Measurements from ENCODE around the gene MGLL. TPM values are rescaled to one million over a fixed set of nuclear protein-coding genes. Genes with fewer than 3 reads are reported as not detected.
A peak's percentile ranks its signal among the peaks of the same experiment; 100 is the strongest.

The MGLL gene
- total RNA-seq, 2 experiments from 2014 or later: 1.5 to 1.7 TPM

GRCh38 chr3:127672429-127673190 is 149.7 kb downstream of the MGLL start, which contains the start of gene ABTB1:
ABTB1 (plus strand) TSS chr3:127672952; CDS start chr3:127673026, 74 bp downstream.
- Mint-ChIP-seq H3K4me1 (peaks cover 30% of the 10 kb centered on the region), H3K27ac (peak within 1 kb of the TSS; percentile 94), H3K4me3 (peak within 1 kb of the TSS; percentile 88), H3K27me3 (no peaks in the 10 kb centered on the region), H3K9me3 (no peaks in the 10 kb centered on the region), H3K36me3 (ENCODE audit: low read depth) (peaks cover 2% of the 10 kb centered on the region)
- ChIA-PET CTCF (interaction anchor here (1.0 to 1.1 kb wide), 2 partner anchors 22 to 98 kb away, joined by 5 read pairs; no protein-coding TSS in a partner anchor), POLR2A (interaction anchor here (0.6 to 3.8 kb wide), 17 partner anchors 11 to 1490 kb away, joined by 3 to 43 read pairs (median 4); partner anchors contain the start of genes MCM2, SEC61A1 and TPRA1)
- peak; percentile 89 for DNase-seq

- Mint-ChIP-seq H3K27ac (peak overlapping the region; percentile 94), H3K36me3 (ENCODE audit: low read depth) (peaks cover 2% of the 10 kb centered on the region), H3K4me3 (peak overlapping the region; percentile 88), H3K27me3 (no peaks in the 10 kb centered on the region), H3K9me3 (no peaks in the 10 kb centered on the region), H3K4me1 (peaks cover 30% of the 10 kb centered on the region)
- DNase-seq: peak; percentile 35
- ChIA-PET POLR2A (interaction anchor here (0.9 to 3.8 kb wide), 15 partner anchors 10 to 452 kb away, joined by 3 to 43 read pairs (median 5); partner anchors contain the start of genes MCM2, RUVBL1, SEC61A1 and TPRA1), CTCF (interaction anchor here (1.0 to 1.1 kb wide), 2 partner anchors 23 to 97 kb away, joined by 5 read pairs; no protein-coding TSS in a partner anchor)
These were observed 150.5 kb downstream of the MGLL start for GRCh38 chr3:127671523-127672428.

GRCh38 chr3:127670761-127671522 is 151.4 kb downstream of the MGLL start:
- Mint-ChIP-seq H3K27ac (peak overlapping the region; percentile 29), H3K9me3 (no peaks in the 10 kb centered on the region), H3K4me3 (peak overlapping the region; percentile 88), H3K36me3 (ENCODE audit: low read depth) (peaks cover 2% of the 10 kb centered on the region), H3K4me1 (peaks cover 27% of the 10 kb centered on the region), H3K27me3 (no peaks in the 10 kb centered on the region)
- CTCF ChIA-PET: no interaction called here
- POLR2A ChIA-PET: interaction anchor here (1.1 to 3.8 kb wide), 6 partner anchors 9 to 453 kb away, joined by 3 to 43 read pairs (median 6); partner anchors contain the start of genes MCM2 and RUVBL1
- no peak for DNase-seq

DNA sequence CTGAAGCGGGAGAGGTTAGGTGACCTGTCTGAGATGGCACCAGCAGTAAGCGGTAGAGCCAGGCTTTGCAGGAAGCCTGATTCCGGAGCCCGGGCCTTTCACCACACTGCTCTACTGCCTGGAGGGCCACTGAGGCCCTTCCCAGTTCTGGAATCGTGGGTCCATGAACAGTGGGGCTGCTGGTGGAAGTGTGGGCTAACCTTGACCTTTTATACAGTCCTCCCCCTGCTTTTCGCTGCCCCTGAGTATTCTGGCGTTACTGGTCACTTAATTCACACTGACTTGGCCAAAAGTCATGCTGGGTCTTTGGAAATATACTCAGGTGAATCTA is 152.1 kb downstream of the MGLL start:
- peaks cover 24% of the 10 kb centered on the region for H3K4me1 Mint-ChIP-seq
- CTCF ChIA-PET: no interaction called here
- POLR2A ChIA-PET: interaction anchor here (2.5 to 3.8 kb wide), 2 partner anchors 8 to 71 kb away, joined by 16 to 43 read pairs; partner anchors contain the start of gene MCM2
- DNase-seq: no peak
- peaks cover 2% of the 10 kb centered on the region for H3K36me3 Mint-ChIP-seq (ENCODE audit: low read depth)
- no peak overlapping the region for H3K27ac Mint-ChIP-seq
- no peak overlapping the region for H3K4me3 Mint-ChIP-seq
- no peaks in the 10 kb centered on the region for H3K9me3 Mint-ChIP-seq
- H3K27me3 Mint-ChIP-seq: peaks cover 2% of the 10 kb centered on the region

DNA sequence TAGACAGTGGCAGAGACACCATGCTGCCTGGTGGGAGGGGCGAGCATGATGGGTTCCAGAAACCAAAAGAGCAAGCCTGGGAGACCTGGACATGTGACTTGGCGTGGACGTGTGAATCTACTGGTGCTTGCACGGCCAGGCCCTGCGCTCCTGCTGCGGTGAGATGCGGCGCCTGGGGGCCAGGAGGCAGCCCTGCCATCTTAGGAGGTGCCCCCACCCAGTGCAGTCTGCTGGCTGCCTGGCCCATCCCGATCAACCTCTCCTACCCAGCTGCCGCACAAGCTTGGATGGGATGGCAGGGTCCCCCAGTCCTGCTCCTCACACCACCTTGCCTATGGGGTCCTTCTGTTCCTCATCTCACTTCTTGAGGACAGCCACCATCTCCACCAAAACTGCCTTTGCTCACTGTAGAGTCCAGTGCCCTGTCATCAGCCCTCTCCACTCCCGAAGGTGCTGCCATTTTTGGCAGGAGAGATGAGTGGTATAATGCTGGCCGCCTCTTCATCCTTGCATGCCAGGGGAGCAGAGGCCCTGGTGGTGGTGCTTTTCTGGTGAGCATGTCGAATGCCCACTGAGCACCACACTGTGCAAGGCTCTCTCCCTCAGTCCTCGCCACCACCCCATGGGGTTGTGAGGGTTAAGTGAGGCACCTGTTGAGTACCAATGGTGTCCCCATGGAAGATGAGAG is 152.6 kb downstream of the MGLL start:
- Mint-ChIP-seq H3K27me3 (peaks cover 2% of the 10 kb centered on the region), H3K4me3 (no peak overlapping the region), H3K9me3 (no peaks in the 10 kb centered on the region), H3K4me1 (peaks cover 20% of the 10 kb centered on the region), H3K36me3 (ENCODE audit: low read depth) (peaks cover 2% of the 10 kb centered on the region), H3K27ac (no peak overlapping the region)
- CTCF ChIA-PET: no interaction called here
- POLR2A ChIA-PET: interaction anchor here (3.8 kb wide), 1 partner anchor 71 kb away, joined by 43 read pairs; the partner anchor contains the start of gene MCM2
- no peak for DNase-seq

DNA sequence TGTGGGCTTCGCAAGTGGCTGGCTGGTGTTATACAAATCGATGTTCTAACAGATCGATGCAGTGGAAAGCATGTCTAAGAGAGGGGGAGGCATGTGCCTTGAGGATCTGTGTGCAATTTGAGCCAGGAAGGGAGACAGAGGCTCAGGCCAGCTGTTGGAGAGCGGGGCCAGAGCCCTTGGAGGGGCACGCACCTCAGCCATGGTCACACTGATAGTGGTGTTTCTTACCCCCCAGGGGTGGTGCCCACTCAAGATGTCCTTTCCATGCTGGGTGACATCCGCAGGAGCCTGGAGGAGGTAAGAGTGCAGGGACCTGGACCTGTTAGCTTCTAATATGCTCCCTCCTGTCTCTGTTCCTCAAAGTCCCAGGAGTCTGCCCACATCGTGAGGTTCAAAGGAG is 153.4 kb downstream of the MGLL start:
- Mint-ChIP-seq H3K27ac (no peak overlapping the region), H3K36me3 (ENCODE audit: low read depth) (peaks cover 2% of the 10 kb centered on the region), H3K4me3 (no peak overlapping the region), H3K4me1 (peaks cover 13% of the 10 kb centered on the region), H3K9me3 (no peaks in the 10 kb centered on the region), H3K27me3 (peaks cover 2% of the 10 kb centered on the region)
- DNase-seq: no peak
- CTCF ChIA-PET: interaction anchor here (0.6 kb wide), 1 partner anchor 70 kb away, joined by 3 read pairs; no protein-coding TSS in a partner anchor
- POLR2A ChIA-PET: no interaction called here

GRCh38 chr3:127667119-127667681 is 155.1 kb downstream of the MGLL start:
- ChIA-PET POLR2A (no interaction called here), CTCF (no interaction called here)
- Mint-ChIP-seq H3K4me3 (no peak overlapping the region), H3K27me3 (peaks cover 2% of the 10 kb centered on the region), H3K27ac (no peak overlapping the region), H3K36me3 (ENCODE audit: low read depth) (peaks cover 2% of the 10 kb centered on the region), H3K9me3 (no peaks in the 10 kb centered on the region), H3K4me1 (peaks cover 7% of the 10 kb centered on the region)
- DNase-seq: peak; percentile 11

DNA sequence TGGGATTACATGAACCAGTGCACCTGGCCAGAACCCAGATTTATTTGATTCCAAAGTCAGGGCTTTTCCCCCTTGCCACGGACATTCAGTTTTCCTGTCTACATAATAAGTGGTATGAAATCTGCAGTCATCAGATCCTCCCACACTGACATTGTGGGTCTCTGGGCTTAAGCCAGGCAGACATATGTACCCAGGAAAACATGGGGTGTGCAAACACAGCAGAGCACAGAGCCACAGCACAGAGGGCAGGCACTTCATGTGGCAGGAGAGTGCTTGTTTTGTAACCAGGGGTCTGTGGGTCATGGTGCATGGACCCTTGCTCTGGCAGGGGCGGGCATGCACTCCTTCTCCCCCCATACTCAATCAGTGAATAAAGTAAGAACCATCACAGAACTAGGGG is 155.6 kb downstream of the MGLL start:
- DNase-seq: peak; percentile 9
- ChIA-PET POLR2A (no interaction called here), CTCF (no interaction called here)
- Mint-ChIP-seq H3K27ac (no peak overlapping the region), H3K27me3 (peaks cover 2% of the 10 kb centered on the region), H3K4me1 (peaks cover 6% of the 10 kb centered on the region), H3K4me3 (no peak overlapping the region), H3K9me3 (no peaks in the 10 kb centered on the region), H3K36me3 (ENCODE audit: low read depth) (no peaks in the 10 kb centered on the region)

GRCh38 chr3:127665586-127665985 is 156.7 kb downstream of the MGLL start:
- CTCF ChIA-PET: no interaction called here
- Mint-ChIP-seq H3K4me1 (no peaks in the 10 kb centered on the region), H3K4me3 (no peak overlapping the region), H3K27me3 (peaks cover 2% of the 10 kb centered on the region), H3K9me3 (no peaks in the 10 kb centered on the region), H3K27ac (no peak overlapping the region), H3K36me3 (ENCODE audit: low read depth) (no peaks in the 10 kb centered on the region)
- POLR2A ChIA-PET: no interaction called here
- DNase-seq: peak; percentile 5

GRCh38 chr3:127665165-127665564 is 157.2 kb downstream of the MGLL start:
- POLR2A ChIA-PET: no interaction called here
- peaks cover 2% of the 10 kb centered on the region for H3K27me3 Mint-ChIP-seq
- no peak for DNase-seq
- H3K27ac Mint-ChIP-seq: no peak overlapping the region
- no peak overlapping the region for H3K4me3 Mint-ChIP-seq
- no peaks in the 10 kb centered on the region for H3K9me3 Mint-ChIP-seq
- CTCF ChIA-PET: no interaction called here
- H3K36me3 Mint-ChIP-seq (ENCODE audit: low read depth): no peaks in the 10 kb centered on the region
- no peaks in the 10 kb centered on the region for H3K4me1 Mint-ChIP-seq

DNA sequence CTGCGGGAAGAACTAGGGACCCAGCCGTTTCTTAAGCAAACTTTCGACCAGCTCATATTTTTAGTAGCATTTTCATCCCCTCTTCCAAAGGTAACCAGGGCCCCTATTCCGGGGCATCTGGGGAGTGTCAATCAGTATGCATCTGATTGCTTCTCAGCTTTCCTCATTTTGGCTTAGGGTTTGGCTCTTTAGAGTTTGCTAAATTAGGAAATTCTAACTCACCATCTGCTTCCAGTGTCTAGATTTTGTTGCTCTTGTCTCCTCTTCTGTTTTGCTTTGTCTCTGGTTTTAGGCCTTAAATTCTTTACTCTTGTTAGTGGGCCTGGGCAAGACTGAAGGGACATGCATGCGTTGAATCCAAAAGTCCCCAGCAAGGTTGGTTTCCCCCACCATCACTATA is 159.2 kb downstream of the MGLL start:
- no peak overlapping the region for H3K27ac Mint-ChIP-seq
- no peaks in the 10 kb centered on the region for H3K36me3 Mint-ChIP-seq (ENCODE audit: low read depth)
- H3K4me1 Mint-ChIP-seq: no peaks in the 10 kb centered on the region
- DNase-seq: peak; percentile 6
- no peak overlapping the region for H3K4me3 Mint-ChIP-seq
- no peaks in the 10 kb centered on the region for H3K9me3 Mint-ChIP-seq
- ChIA-PET CTCF (interaction anchor here (1.0 to 1.4 kb wide), 2 partner anchors 10 to 88 kb away, joined by 3 to 4 read pairs; no protein-coding TSS in a partner anchor), POLR2A (interaction anchor here (3.3 kb wide), 1 partner anchor 8 kb away, joined by 16 read pairs; no protein-coding TSS in a partner anchor)
- H3K27me3 Mint-ChIP-seq: peaks cover 2% of the 10 kb centered on the region

Measured in activated CD4-positive, alpha-beta memory T cell treated with anti-CD3 and anti-CD28 coated beads, Interleukin-2, amount 10 ng/mL, durations not matched to agents 7 days and 5 days (primary cell).